Gastroesophageal sphincter (tissue), 4 donors: ENCODE data around the gene DNAJB12. TPM values are rescaled to one million over a fixed set of nuclear protein-coding genes. Genes with fewer than 3 reads are reported as not detected.

Source experiments
- ATAC-seq: fragments of 150-250 bp; one replicate; pipeline ENCODE4 v1.9.1; 2016; ENCODE audit warnings: mild to moderate bottlenecking, moderate library complexity
- H3K27ac ChIP-seq, 4 donors: fragments of 200-600 bp; sonication (generic) in 3 of 4; 1 replicate in 3 of 4; 2 replicates in 1 of 4; pipeline ENCODE4 v1.5.1; 2016 to 2019
- H3K27me3 ChIP-seq: fragments of 200-600 bp; sonication (generic); one replicate; pipeline ENCODE4 v1.5.1; 2019
- H3K36me3 ChIP-seq, 2 donors: fragments of 200-600 bp; sonication (generic); one replicate each; pipeline ENCODE4 v1.5.1; 2019; ENCODE audit warnings: control low read depth in 1 of 2
- H3K4me1 ChIP-seq, 3 donors: fragments of 200-600 bp; sonication (generic); 1 replicate in 2 of 3; 2 replicates in 1 of 3; pipeline ENCODE4 v1.5.1; 2016 to 2019; ENCODE audit warnings: control low read depth in 2 of 3
- H3K4me3 ChIP-seq, 2 donors: fragments of 200-600 bp; sonication (generic); one replicate each; pipeline ENCODE4 v1.5.1; 2019; ENCODE audit warnings: mild to moderate bottlenecking in 1 of 2, moderate library complexity in 1 of 2
- H3K9me3 ChIP-seq, 3 donors: fragments of 200-600 bp; sonication (generic); one replicate each; pipeline ENCODE4 v1.5.1; 2017 to 2019; ENCODE audit warnings: control low read depth in 2 of 3
- EP300 ChIP-seq: sonication (generic); formaldehyde crosslinking; IDR thresholded peaks from one replicate; pipeline ENCODE4 v1.6.1; 2017; ENCODE audit warnings: antibody characterized with exemption, mild to moderate bottlenecking
- POLR2A ChIP-seq, 2 donors: fragments of 450-650 bp; IDR thresholded peaks; one replicate each; pipeline ENCODE4 v1.6.1; 2017; ENCODE audit warnings: antibody characterized with exemption in 2 of 2, mild to moderate bottlenecking in 2 of 2, moderate library complexity in 1 of 2
- POLR2AphosphoS5 ChIP-seq: sonication (generic); formaldehyde crosslinking; IDR thresholded peaks from one replicate; pipeline ENCODE4 v1.6.1; 2017; ENCODE audit warnings: antibody characterized with exemption
- WGBS, 2 donors: methylation state at CpG; one replicate each; pipeline ENCODE4 v1.1.5; 2018; ENCODE audit warnings: low coverage in 1 of 2; 5-methylcytosine and 5-hydroxymethylcytosine counted together
- total RNA-seq, 4 donors: library from RNA; depleted of rRNA; stranded (reverse); fragments of >200 nt; gene quantifications; one replicate each; pipeline ENCODE4 v1.1.0, GENCODE V29; 2016
- TF ChIP-seq, protein P1 (sequence below), 4 experiments: fragments of 200-600 bp in 2 of 4; fragments of 450-650 bp in 2 of 4; sonication (generic) in 1 of 4; IDR thresholded peaks; one replicate each; pipeline ENCODE4 v1.5.1; 2017 to 2019; ENCODE audit warnings: antibody characterized with exemption in 4 of 4, mild to moderate bottlenecking in 2 of 4, moderate library complexity in 2 of 4

The DNAJB12 gene
- total RNA-seq, 4 donors from 2014 or later: 28.6 to 43.0 (median 33.4) TPM

DNA sequence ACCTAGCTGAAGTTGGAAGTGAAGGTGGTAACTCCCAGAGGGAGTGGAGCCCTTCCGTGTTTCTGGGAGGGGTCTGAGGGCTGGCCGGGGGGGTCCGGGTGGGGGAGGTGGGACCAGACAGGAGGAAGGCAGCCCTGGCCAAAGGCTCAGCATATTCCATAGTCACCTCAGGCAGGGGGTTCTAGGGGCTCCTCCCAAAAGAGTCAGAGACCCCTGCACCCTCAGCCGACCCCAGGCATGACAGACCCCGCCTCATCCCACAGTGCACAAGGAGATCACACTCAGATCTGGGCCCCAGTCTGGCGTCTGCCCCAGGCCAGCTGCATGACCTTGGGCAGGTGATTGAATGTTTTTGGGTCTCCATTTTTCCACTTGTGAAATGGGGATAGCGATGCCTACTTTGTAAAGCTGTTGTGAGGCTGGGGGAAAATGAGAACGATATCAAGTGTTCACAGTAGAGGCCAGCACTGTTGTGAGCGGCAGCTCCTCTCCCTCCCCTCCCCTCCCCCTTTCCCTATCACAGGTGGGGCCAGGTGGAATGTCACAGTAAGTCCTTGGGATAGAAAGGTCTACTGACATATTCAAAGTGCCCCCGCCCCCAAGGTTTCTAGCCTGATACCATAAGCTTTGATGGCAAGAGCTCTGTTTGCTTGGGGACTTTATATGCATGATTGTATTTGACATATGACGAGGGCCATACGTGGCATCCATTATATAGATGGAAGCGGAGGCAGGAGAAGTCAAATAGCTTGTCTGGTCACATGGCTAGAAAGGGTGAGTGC is 33.3 kb downstream of the DNAJB12 start:
- no peaks in the 10 kb centered on the region for H3K9me3 ChIP-seq
- no peak for TF ChIP-seq EP300
- TF ChIP-seq, protein P1, sequence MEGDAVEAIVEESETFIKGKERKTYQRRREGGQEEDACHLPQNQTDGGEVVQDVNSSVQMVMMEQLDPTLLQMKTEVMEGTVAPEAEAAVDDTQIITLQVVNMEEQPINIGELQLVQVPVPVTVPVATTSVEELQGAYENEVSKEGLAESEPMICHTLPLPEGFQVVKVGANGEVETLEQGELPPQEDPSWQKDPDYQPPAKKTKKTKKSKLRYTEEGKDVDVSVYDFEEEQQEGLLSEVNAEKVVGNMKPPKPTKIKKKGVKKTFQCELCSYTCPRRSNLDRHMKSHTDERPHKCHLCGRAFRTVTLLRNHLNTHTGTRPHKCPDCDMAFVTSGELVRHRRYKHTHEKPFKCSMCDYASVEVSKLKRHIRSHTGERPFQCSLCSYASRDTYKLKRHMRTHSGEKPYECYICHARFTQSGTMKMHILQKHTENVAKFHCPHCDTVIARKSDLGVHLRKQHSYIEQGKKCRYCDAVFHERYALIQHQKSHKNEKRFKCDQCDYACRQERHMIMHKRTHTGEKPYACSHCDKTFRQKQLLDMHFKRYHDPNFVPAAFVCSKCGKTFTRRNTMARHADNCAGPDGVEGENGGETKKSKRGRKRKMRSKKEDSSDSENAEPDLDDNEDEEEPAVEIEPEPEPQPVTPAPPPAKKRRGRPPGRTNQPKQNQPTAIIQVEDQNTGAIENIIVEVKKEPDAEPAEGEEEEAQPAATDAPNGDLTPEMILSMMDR (IDR thresholded peaks at IDR 0.05): no peak
- TF ChIP-seq POLR2A (IDR thresholded peaks at IDR 0.05): no peak
- no peak for TF ChIP-seq POLR2AphosphoS5
- H3K27ac ChIP-seq: peak overlapping the region in 3 of 4 donors; percentile 85 to 89 (median 86)
- no peaks in the 10 kb centered on the region for H3K27me3 ChIP-seq
- H3K36me3 ChIP-seq: no peaks in the 10 kb centered on the region
- H3K4me1 ChIP-seq: peaks cover under 1 to 67% (median 41%) of the 10 kb centered on the region in 3 donors
- 85 to 91% methylated on average over 4 of the region's 13 CpGs for WGBS, 2 donors
- H3K4me3 ChIP-seq: no peak overlapping the region
- no peak for ATAC-seq

DNA sequence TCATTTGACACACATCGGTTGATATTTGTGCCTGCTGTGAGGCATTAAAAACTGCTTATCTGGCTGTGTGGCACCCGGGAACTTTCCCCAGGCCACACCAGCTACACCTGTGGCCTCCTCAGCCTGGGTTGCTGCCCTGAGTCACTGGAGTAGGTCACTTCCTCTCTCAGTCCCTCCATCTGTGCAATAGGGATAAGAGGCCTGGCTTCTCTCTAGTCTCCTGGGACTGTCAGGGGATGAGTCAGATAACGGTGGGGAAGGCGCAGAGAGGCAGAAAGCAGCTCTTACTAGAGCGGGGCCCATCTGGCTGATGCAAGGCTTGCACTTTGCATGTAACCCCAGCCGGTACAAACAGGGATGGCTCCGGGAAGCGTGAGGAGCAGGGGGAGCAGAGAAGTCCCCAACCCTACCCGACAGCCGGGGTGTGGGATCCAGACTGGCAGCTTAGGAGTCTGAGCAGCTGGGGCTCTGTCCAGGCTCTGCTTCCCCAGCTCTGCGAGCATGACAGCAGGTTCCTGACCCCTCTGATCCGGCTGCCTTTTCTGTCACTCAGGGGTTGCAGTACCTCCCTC is 34.0 kb downstream of the DNAJB12 start:
- TF ChIP-seq POLR2AphosphoS5 (peak; percentile 86), POLR2A (IDR thresholded peaks at IDR 0.05) (peak in 1 of 2 donors; percentile 9)
- TF ChIP-seq, protein P1 (IDR thresholded peaks at IDR 0.05): no peak
- WGBS, 2 donors: 11 to 68% methylated on average over 1 to 4 of the region's 12 CpGs
- peaks cover 7 to 69% (median 47%) of the 10 kb centered on the region in 3 donors for H3K4me1 ChIP-seq
- H3K9me3 ChIP-seq: no peaks in the 10 kb centered on the region
- no peaks in the 10 kb centered on the region for H3K27me3 ChIP-seq
- no peaks in the 10 kb centered on the region for H3K36me3 ChIP-seq
- ATAC-seq: peak; percentile 78
- no peak overlapping the region for H3K4me3 ChIP-seq
- peak overlapping the region; percentile 6 to 89 (median 86) for H3K27ac ChIP-seq

DNA sequence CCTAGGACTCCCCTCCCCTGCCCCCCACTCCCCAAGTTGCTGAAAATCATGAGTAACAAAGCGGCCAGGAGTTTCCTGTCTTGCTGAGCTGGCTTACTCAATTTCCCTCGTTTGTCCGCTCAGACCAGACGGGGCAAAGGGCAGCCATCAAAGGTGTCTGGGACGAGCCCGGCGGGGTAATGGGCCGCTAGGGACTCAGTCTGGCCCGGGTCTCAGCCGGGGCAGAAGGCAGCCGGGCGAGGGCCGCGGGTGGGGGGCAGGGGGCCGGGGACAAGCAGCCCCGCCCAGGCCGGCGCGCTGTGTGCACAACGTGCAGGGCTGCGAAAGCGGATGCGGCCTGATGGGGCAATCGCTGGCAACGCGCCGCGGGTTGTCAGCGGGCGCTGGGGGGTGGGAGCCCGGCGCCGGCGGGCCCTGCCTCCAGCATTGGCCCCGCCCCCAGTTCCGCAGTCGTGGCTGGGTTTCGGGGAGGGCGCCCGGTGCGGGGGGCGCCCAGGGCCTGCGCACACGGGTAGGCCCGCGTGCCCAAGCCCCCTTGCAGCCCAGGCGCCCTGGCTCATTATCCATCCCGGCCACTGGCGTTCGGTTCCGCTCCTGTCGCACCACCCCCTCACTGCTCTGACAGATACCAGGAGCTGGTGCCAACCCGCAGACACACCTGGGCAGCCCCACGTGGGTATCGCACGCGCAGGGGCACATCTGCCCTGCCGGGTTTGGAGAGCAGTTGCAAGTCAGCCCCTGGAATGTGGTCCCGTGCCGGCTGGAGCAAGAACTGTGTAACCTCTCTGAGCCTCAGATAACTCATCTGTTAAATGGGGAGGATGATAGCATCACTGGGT is 35.1 kb downstream of the DNAJB12 start:
- H3K4me3 ChIP-seq: peak overlapping the region; percentile 13 to 53
- WGBS, 2 donors: no CpG with 5 or more reads among the region's 60 CpGs
- ATAC-seq: peak; percentile 85
- H3K4me1 ChIP-seq: peaks cover 14 to 69% (median 47%) of the 10 kb centered on the region in 3 donors
- H3K9me3 ChIP-seq: no peaks in the 10 kb centered on the region
- no peaks in the 10 kb centered on the region for H3K36me3 ChIP-seq
- H3K27ac ChIP-seq: peak overlapping the region; percentile 15 to 89 (median 86)
- H3K27me3 ChIP-seq: no peaks in the 10 kb centered on the region
- TF ChIP-seq POLR2AphosphoS5 (peak; percentile 90), EP300 (no peak), POLR2A (IDR thresholded peaks at IDR 0.05) (peak in 1 of 2 donors; percentile 31)
- TF ChIP-seq, protein P1 (IDR thresholded peaks at IDR 0.05): peak in 2 of 4 experiments; percentile 39 to 43

DNA sequence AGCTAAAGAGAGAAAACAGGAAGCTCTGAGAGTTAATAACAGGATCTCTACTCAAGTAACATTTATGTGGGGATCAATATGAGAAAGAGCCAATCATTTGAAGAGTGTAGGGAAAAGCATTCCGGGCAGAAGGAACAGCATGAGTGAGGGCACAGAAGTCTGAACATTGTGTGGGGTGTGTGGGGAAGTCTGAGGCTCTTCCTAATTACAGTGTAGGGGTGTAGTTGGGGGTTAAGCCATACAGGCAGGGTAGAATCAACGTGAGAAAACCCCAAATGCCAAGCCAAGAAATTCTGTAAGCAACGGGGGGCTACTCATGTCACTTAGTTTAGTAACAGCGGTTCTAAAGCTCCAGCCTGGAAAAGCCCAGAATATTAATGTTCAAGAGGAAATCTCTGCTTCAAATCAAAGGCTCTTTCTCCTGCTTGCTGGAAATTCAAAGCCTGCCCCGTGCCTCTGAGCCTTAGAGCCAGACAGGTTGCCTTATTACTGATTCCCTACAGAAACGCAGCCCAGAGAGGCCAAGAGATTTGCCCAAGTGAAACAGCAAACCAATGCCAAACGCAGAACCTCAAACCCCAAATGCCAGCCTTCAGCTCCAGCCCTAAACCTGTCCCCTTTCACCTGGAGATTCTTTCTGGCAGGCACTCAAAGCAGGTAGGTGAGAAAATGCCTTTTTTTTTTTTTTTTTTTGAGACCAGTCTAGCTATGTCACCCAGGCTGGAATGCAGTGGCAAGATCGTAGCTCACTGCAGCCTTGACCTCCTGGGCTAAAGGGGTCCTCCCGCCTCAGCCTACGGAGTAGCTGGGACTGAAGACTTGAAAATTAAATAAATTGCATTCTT is 36.1 kb downstream of the DNAJB12 start:
- peaks cover 14 to 73% (median 47%) of the 10 kb centered on the region in 3 donors for H3K4me1 ChIP-seq
- TF ChIP-seq EP300 (no peak), POLR2AphosphoS5 (no peak), POLR2A (IDR thresholded peaks at IDR 0.05) (no peak)
- TF ChIP-seq, protein P1 (IDR thresholded peaks at IDR 0.05): no peak
- peak overlapping the region in 1 of 2 donors; percentile 53 for H3K4me3 ChIP-seq
- peak overlapping the region; percentile 15 to 89 (median 86) for H3K27ac ChIP-seq
- no peaks in the 10 kb centered on the region for H3K9me3 ChIP-seq
- ATAC-seq: no peak
- no peaks in the 10 kb centered on the region for H3K36me3 ChIP-seq
- 59 to 76% methylated on average over 2 to 7 of the region's 10 CpGs for WGBS, 2 donors
- H3K27me3 ChIP-seq: no peaks in the 10 kb centered on the region
